GM12874 (cell line): ENCODE data around the gene KRT38.

Source experiments
- CTCF ChIP-seq: IDR thresholded peaks from 2 replicates; pipeline ENCODE4 v1.5.1; 2011; ENCODE audit warnings: low read depth, mild to moderate bottlenecking, control low read depth, low read length, moderate library complexity; ENCODE audit not compliant: insufficient read depth

KRT38 gene

GRCh38 chr17:41403404-41404023 is 37.3 kb downstream of the KRT38 start:
- no peak for TF ChIP-seq CTCF

GRCh38 chr17:41402161-41402560 is 38.6 kb downstream of the KRT38 start:
- no peak for TF ChIP-seq CTCF

DNA sequence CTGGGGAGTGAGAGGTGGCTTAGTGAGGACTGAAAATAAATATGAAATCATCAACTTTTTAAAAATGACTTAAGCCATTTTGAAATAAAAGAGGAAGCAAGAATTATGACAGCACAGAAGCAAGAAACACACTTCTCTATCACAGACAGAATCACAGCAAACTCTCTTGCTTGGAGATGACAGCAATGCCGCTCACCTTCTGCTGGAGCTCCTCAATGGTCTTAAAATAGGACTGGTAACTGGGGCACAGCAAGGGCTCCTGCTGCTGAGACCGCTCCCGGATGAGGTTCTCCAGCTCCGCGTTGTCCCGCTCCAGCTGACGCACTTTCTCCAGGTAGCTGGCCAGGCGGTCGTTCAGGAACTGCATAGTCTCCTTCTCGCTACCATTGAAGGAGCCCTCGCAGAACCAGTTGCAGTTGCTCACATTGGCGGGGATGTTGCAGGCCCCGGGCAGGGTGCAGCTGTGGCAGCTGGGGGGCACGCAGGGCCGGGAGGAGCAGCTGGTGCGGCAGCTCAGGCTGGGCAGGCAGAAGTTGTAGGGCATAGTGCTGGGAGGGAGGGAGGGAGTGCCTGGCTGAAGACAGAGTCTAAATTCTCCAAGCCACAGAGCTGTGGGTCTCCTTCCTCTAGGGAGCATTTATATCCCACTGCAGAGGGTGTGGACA is 43.7 kb downstream of the KRT38 start, which contains the start of gene KRT31:
Gene KRT31, minus strand, starts transcription at position 613 of the 665 bp plus-strand sequence. Its CDS starts 69 bp downstream, at position 544.
- TF ChIP-seq CTCF, result no peak

GRCh38 chr17:41396340-41396739 is 44.4 kb downstream of the KRT38 start:
- TF ChIP-seq CTCF, result no peak

DNA sequence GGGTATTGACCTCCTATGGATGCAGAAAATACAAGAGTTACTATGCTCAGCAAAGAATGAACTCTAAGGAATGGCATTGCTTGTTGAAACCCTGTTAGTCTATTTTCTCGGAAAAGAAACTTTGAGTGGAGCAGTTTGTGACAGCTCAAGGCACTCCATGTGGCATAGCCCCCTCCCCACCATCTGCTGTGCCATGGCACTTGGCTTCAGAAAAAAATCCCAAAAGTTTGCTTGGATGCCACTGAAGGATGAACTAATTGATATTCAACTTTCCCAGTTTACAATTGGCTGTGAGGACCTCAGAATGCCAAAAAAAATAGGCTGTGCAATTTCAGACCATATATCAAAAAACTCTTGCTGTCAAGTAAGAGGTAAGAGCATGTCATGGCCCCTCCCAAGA is 45.2 kb downstream of the KRT38 start:
- TF ChIP-seq CTCF, result no peak

DNA sequence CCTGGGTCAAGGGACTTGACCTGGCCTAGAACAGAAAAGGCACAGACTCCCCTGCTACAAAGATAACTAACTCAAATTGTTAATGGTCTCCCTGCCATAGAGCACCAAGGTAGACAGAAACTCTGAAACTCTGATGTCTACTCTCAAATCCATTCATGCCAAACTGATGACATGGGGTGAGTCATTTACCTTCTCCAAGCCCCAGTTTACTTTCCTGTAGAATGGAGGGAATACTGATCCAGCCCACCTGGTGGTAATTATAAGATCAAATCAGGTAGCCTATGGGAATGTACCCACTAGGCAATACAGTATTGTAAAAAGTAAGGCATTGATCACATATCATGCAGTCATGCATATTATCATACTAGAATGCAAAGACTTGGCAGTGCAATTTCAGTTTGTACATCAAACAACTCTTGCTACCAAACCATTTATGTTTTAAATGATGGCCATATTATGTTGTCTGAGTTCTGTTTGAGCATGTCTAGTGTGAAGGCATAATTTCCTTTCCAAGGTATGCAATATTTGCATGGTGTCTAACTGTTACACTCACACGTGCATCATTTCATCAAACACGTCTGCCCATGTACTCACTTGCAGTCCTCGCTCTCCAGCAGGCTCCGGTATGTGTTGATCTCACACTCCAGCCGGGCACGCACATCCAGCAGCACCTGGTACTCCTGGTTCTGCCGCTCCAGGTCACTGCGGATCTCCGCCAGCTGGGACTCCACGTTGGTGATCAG is 46.4 kb downstream of the KRT38 start:
- TF ChIP-seq CTCF, result no peak

- TF ChIP-seq CTCF, result no peak
Observed at GRCh38 chr17:41393826-41394225, 47.0 kb downstream of the KRT38 start.
